Activated naive CD4-positive, alpha-beta T cell treated with anti-CD3 and anti-CD28 coated beads, Interleukin-2, amount 50 U/mL, for 16 hours (primary cell): ENCODE data around the gene TPSG1.
A peak's percentile ranks its signal among the peaks of the same experiment; 100 is the strongest.
"Not testable (repeated sequence)": the region's sequence is repeated elsewhere in the genome, so short reads cannot be mapped to it uniquely, and the experiment has no call there.

Experiments
- DNase-seq: peaks from one replicate; pipeline ENCODE4 v3.0.0-alpha.2; 2020

The TPSG1 gene

GRCh38 chr16:1193143-1193824 is 31.8 kb downstream of the TPSG1 start:
- no peak for DNase-seq

DNA sequence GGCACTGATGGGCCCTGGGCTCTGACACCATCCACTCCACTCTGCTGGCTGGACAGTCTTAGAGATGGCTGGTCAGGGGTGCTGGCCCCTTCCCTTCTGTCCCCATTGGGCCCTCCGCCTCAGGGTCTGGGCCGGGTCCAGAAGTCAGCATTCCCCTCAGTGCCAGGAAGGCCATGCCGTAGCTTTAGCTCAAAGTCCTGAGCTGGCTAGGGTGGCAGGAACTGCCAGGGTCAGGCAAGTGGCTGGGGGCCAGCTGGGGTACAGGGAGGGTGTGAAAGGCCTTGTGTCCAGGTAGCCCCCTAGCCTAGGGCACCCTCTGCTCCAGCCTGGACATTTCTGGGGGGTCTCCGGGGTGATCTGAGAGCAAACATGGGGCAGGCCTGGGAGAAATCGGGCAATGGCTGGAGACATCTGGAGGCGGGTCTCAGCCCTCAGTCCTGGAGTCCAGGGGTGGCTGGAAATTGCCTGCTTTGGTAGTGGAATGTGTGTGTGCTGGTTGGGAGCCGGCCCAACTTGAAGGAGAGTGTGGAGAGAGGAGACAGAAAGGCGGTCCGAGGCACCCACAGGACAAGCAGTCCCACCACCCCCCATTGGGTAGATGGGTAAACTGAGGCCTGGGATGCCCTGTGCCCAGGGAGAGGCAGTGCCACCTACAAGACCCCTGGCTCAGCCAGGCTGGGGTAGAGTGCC is 32.5 kb downstream of the TPSG1 start:
- no peak for DNase-seq

DNA sequence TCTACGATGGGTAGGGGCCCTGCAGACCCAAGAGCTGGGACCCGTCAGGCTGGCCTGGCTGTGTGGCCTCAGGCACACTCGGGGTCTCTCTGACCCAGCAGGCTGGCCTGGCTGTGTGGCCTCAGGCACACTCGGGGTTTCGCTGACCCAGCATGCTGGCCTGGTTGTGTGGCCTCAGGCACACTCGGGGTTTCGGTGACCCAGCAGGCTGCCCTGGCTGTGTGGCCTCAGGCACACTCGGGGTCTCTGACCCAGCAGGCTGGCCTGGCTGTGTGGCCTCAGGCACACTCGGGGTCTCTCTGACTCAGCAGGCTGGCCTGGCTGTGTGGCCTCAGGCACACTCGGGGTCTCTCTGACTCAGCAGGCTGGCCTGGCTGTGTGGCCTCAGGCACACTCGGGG is 34.3 kb downstream of the TPSG1 start:
- not testable (repeated sequence) for DNase-seq

DNA sequence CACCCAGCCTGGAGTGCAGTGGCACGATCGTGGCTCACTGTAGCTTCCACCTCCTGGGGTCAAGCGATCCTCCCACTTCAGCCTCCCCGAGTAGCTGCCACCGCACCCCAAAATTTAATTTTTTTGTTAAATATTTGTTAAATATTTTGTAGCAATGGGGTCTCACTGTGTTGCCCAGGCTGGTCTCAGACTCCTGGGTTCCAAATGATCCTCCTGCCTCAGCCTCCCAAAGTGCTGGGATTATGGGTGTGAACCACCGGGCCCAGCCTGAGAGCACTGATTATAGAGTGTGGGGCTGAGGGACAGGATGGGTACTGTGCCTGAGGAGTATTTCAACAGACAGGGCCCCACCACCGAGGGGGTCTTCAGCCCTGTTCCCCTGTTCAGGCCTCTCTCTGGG is 35.6 kb downstream of the TPSG1 start:
- no peak for DNase-seq

DNA sequence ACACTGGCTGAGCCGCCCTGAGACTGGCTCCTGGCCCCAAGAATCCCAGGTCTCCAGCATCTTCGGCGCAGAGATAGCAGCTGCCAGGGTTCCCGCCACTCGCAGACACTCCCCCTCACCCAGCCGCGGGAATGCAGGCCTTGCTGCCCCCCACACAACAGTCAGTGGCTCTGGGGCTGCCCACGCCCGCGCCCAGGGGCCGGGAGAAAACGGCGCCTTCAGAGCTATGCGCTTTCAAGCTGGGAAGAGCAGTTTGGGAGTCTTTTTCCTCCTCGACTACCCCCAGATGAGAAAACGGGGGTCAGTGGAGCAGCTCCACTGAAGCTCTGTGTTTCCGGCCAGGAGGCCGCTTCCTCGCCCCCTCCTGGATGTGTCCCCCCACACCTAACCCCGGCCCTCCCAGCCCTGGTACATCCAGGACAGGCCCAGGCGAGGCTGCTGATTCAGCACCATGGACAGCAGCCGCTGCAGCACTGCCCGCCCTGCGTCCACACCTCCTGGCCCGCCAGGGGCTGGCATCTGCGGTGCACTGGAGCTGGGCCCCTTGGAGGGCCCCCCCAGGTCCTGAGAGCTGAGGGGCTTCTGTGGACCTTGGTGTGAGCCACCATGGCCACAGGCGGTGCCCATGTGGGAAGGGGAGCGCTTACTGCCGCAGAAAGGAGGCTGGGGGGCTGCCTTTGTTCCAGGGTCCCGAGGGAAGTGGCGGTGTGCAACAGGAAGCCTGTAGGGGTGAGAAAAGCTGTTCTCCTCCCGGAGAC is 36.5 kb downstream of the TPSG1 start:
- DNase-seq: peak; percentile 51

GRCh38 chr16:1185460-1186207 is 39.4 kb downstream of the TPSG1 start:
- DNase-seq: not testable (repeated sequence)

GRCh38 chr16:1184980-1185379 is 40.1 kb downstream of the TPSG1 start:
- DNase-seq: no peak

- no peak for DNase-seq
These were observed 40.8 kb downstream of the TPSG1 start for GRCh38 chr16:1184156-1184868.

DNA sequence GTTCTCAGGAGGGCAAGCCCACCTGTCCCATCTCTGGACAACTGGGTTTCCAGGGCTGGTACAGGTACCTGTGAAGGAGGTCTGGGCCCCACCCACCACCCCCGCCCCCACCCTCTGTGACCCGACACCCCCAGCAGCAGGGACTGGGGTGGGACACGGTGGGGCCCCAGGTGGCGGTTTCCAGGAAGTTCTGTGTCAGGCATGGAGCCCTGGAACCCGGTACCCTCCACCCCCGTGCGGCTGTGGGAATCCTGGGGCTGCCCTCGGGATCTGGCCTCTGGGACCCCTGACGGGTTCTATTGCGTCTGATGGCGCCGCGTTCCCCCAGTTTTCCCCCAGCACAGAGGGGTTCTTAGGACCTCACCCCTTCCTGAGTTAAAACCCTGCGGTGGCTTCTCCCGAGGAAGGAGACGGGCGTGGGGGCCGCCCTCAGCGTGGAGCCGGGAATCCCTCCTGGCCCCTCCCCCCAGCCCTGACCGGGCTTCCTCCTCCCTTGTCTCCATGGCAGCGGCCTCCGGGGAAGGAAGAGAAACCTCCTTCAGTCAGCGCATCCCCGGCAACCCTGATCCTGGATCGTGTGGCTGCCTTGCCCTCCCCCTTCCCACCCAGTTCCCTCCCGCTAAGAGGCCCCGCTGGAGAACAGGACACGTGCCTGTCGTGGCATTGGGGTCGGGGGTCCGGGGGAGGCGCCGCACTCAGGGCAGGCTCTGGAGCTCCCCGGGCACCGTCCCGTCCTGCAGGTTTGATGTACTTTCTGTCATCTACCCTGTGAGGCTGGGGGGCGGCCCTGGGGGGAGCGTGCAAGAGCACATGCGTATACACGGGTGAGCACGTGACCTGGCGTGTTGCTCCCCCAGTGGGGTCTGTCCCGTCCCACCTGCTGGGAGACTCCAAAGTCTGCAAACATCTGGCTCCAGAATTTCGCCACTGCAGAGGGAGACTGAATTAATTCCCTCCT is 41.8 kb downstream of the TPSG1 start:
- no peak for DNase-seq

- DNase-seq: no peak
These were observed 42.8 kb downstream of the TPSG1 start for GRCh38 chr16:1182316-1182671.

- DNase-seq: no peak
These were observed 43.4 kb downstream of the TPSG1 start for GRCh38 chr16:1181404-1182315.

DNA sequence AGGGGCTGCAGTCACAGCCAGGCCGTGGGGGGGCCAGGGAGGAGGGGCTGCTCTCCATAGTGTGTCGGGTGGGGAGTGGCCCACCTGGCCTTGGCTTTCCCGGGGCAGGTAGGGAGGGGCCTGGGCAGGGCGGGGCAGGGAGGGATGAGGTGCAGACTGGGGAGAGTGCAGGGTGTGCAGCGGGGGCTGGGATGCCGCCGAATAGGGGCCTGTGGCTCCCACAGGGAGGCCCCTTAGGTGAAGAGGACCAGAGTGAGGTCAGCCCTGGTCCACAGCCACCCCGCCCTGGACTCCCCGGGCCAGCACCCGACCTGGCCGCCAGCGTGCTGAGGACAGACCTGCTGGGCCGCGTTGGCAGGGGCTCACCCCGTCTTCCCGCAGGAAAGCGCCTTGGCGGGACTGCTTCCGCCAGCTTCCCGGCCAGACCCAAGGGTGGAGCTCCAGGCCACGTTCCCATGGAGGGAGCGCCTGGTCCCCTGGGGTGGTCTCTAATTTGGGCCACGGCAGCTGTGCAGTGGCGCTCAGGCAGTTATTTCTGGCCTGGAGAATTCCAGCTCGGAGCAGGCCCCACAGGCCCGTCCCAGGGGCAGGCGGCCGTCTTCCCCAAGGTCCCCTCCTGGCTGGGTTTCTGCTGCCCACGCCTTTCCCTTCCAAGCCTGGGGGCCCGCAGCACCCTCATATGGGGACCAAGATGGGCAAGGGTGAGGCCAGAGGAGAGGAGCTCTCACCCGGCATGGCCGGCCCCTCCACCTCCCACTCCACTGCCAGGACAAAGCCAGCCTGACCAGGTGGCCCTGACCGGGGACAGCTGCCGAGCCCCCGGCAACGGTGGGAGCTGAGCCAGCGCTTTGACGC is 44.3 kb downstream of the TPSG1 start:
- no peak for DNase-seq

- DNase-seq: no peak
These were observed 46.7 kb downstream of the TPSG1 start for GRCh38 chr16:1178295-1178910.

DNA sequence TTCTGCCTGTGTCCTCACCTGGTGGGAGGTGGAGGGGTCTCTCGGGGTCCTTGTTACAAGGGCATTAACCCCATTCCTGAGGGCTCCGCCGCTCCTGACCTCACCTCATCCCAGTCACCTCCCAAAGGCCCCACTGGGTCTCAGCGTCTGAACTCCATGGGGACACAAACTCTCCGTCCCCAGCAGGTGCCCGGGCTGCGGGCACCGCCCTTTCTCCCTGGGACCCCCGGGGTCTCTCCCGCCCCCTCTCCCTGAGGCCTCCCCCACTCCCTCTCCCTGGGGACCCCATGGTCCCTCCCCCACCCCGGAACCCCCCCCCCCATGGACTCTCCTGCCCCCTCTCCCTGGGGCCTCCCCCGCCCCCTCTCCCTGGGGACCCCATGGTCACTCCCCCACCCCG is 47.3 kb downstream of the TPSG1 start:
- no peak for DNase-seq

DNA sequence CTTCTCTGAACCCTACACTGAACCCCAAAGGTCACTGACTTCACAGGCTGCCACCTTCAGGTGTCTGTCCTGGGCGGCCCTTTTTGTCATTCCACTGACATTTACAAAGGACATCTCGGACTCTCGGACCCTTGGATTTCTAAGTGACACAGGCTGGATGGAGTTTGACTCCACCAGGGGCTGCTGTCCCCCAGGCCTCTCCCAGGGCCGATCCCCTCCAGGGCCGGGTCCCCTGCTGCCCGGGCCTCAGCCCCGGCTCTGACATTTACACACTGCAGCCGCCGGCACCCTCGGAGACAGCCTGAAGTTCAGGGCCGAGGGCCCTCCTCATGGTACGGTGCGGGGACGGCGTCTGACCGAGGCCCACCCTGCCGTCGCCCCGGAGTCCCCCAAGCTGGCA is 48.0 kb downstream of the TPSG1 start:
- DNase-seq: no peak

GRCh38 chr16:1176280-1176897 is 48.7 kb downstream of the TPSG1 start:
- DNase-seq: no peak

DNA sequence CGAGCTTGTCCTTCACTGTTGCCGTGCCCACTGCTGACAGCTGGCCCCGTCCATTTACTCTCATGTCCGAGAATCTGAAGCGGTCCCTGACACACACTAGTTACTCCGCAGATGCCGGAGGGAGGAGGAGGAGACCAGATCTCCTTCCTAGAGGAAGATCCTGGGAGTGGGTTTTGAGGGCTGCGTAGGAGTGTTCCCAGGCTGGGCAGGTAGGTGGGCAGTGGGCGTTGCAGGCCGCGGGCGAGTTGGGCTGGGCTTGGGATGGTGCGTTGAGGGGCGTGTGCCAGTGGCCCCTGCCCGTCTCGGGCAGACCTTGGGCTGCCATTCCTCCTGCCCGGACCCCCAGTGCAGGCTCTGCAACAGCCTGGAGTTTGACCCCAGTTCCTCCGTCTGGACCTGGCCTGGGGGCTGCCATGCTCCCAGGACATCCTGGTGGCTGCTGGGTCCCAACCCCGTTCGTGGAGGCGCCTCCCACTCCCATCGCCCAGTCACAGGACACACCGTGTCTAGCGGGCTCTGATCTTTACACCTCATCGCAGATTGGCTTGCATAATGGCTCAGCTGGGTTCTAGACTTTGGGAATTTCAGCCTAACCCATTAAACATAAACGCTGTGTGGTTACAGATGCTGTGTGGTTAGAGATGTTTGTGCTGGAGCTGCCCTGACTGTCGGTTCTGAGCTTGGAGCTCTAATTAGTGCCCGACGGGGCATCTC is 49.3 kb downstream of the TPSG1 start:
- DNase-seq: no peak
